ENCODE data around the gene MERTK. TPM values are rescaled to one million over a fixed set of nuclear protein-coding genes. Genes with fewer than 3 reads are reported as not detected.

Gene MERTK
- total and polyA plus RNA-seq, 3 donors from 2014 or later, result 28.9 to 74.2 (median 73.8) TPM

DNA sequence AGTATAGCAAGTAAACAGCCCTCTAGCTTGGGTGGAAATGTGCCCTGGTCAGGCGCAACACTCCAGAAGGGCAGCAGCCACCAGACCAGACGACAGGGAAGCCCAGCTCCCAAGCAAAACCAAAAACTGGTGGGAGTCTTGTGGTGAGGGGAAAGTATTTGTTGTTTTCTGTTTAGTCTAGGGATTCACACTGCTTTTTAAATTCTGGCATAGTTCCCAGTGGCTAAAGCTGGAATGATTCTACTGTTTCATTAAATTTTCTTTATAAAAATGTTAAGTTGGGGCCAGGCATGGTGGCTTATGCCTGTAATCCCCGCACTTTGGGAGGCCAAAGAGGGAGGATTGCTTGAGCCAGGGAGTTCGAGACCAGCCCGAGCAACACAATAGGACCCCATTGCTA is 38.5 kb downstream of the MERTK start:
- 56 to 57% methylated on average over 5 of the region's 5 CpGs for WGBS, 2 donors
- Histone ChIP-seq H3K9me3 (no peaks in the 10 kb centered on the region), H3K27me3 (no peaks in the 10 kb centered on the region), H3K4me1 (no peaks in the 10 kb centered on the region), H3K4me3 (no peak overlapping the region), H3K27ac (no peak overlapping the region), H3K36me3 (ENCODE audit: low read depth, missing control alignments) (no peaks in the 10 kb centered on the region)
- TF ChIP-seq POLR2A (IDR thresholded peaks at IDR 0.05), result no peak
- TF ChIP-seq, protein P1, sequence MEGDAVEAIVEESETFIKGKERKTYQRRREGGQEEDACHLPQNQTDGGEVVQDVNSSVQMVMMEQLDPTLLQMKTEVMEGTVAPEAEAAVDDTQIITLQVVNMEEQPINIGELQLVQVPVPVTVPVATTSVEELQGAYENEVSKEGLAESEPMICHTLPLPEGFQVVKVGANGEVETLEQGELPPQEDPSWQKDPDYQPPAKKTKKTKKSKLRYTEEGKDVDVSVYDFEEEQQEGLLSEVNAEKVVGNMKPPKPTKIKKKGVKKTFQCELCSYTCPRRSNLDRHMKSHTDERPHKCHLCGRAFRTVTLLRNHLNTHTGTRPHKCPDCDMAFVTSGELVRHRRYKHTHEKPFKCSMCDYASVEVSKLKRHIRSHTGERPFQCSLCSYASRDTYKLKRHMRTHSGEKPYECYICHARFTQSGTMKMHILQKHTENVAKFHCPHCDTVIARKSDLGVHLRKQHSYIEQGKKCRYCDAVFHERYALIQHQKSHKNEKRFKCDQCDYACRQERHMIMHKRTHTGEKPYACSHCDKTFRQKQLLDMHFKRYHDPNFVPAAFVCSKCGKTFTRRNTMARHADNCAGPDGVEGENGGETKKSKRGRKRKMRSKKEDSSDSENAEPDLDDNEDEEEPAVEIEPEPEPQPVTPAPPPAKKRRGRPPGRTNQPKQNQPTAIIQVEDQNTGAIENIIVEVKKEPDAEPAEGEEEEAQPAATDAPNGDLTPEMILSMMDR (IDR thresholded peaks at IDR 0.05), result no peak
- intact Hi-C loops (cut with DNase I; ENCODE audit: low total_unique reads), result no loop called here
- DNase-seq, result no peak

DNA sequence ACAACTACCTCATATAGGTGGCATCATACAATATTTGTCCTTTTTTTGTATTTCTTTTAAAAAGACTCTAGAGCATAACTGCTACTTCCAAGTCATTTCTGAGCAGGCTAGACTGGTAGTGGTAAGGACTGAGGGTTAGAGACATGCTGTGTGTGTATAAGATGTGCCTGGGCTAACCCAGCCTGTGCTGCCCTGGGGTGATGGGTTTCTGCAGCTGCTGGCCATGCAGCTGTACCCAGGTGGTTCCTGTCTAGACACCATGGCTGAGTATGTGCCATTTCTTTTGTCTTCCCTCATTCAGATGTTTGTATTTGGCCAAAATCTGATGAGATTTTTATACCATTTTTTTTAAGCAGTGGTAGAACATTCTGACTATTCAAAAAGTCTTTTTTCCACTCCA is 40.0 kb downstream of the MERTK start:
- Histone ChIP-seq H3K4me1 (no peaks in the 10 kb centered on the region), H3K27ac (no peak overlapping the region), H3K4me3 (no peak overlapping the region), H3K27me3 (no peaks in the 10 kb centered on the region), H3K36me3 (ENCODE audit: low read depth, missing control alignments) (no peaks in the 10 kb centered on the region), H3K9me3 (no peaks in the 10 kb centered on the region)
- no peak for DNase-seq
- intact Hi-C loops (cut with DNase I; ENCODE audit: low total_unique reads), result no loop called here
- TF ChIP-seq, protein P1 (IDR thresholded peaks at IDR 0.05), result no peak
- TF ChIP-seq POLR2A (IDR thresholded peaks at IDR 0.05), result no peak

DNA sequence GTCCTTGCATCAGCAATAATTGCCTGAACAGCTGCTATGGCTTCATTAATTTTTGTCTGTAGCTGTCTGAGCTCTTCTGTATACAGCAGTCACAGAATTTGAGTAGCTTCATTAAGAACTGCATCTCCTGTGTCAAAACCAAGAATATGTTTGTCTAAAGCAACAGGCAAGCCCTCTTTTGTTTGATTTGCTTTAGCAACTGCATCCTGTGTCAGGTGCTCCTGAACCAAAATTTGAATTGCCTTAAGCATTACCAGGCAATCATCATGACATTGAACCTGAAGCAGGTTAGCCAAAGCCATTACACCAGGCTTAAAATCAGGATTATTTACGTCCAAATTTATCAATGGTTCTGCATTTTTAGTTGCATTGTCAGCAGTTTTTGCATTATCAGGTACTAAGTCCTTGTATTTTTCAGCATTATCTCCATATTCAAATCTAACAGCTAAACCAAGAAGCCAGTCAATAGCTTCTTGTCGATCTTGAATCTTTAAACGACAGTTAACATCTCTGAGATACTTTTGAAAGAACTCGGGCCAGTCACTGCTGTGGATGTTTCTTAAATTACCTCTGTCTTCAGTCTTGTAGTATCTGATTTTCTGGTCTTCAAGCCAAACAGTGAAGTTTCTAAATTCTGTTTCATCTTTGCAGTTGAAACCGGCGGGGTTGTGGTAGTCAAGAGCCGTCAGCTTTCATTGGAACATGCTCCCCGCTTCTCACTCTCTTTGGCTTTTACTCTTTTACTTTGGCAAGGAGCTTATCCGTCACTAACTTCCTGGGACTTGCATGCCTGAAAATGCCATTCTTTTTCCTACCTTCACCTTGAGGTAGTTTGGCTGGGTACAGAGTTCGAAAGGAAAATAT is 42.2 kb downstream of the MERTK start:
- DNase-seq, result no peak
- H3K4me1 ChIP-seq, result peaks cover 2% of the 10 kb centered on the region
- TF ChIP-seq, protein P1 (IDR thresholded peaks at IDR 0.05), result no peak
- TF ChIP-seq POLR2A (IDR thresholded peaks at IDR 0.05), result no peak
- no peaks in the 10 kb centered on the region for H3K9me3 ChIP-seq
- no peak overlapping the region for H3K27ac ChIP-seq
- no peaks in the 10 kb centered on the region for H3K27me3 ChIP-seq
- H3K4me3 ChIP-seq, result no peak overlapping the region
- 83 to 91% methylated on average over 10 of the region's 10 CpGs for WGBS, 2 donors
- intact Hi-C loops (cut with DNase I; ENCODE audit: low total_unique reads), result no loop called here
- no peaks in the 10 kb centered on the region for H3K36me3 ChIP-seq (ENCODE audit: low read depth, missing control alignments)

DNA sequence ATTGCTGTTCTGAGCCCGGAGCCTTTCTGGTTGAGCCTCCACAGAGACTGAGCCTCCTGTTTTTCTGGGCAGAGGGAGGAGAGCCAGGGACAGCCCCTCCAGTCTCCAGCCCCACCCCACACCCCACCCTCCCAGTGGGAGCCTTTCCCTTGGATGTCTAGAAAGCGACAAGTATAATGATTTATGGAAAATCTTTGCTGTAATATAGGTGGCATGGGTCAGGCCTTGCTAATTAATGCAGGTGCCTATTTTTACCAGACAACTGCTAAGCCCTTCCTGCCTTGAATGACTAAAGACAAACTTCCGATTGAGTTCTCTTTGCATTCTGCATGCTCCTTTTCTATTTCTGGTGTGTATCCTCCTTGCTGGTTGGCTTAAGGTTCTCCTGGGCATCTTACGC is 43.1 kb downstream of the MERTK start:
- WGBS, 2 donors, result 89 to 90% methylated on average over 4 of the region's 4 CpGs
- DNase-seq, result no peak
- no peak overlapping the region for H3K4me3 ChIP-seq
- H3K27ac ChIP-seq, result no peak overlapping the region
- H3K4me1 ChIP-seq, result peaks cover 10% of the 10 kb centered on the region
- no peaks in the 10 kb centered on the region for H3K9me3 ChIP-seq
- no peak for TF ChIP-seq POLR2A (IDR thresholded peaks at IDR 0.05)
- TF ChIP-seq, protein P1 (IDR thresholded peaks at IDR 0.05), result no peak
- intact Hi-C loops (cut with DNase I; ENCODE audit: low total_unique reads), result no loop called here
- H3K36me3 ChIP-seq (ENCODE audit: low read depth, missing control alignments), result no peaks in the 10 kb centered on the region
- H3K27me3 ChIP-seq, result no peaks in the 10 kb centered on the region
